Activated CD4-positive, alpha-beta T cell treated with anti-CD3 and anti-CD28 coated beads for 1 hour (primary cell): ENCODE results near the gene SLCO4A1.
"Not testable (repeated sequence)": the region's sequence is repeated elsewhere in the genome, so short reads cannot be mapped to it uniquely, and the experiment has no call there.

Experiments used
- DNase-seq: peaks from one replicate; pipeline ENCODE4 v3.0.0-alpha.2; 2020

SLCO4A1 gene

DNA sequence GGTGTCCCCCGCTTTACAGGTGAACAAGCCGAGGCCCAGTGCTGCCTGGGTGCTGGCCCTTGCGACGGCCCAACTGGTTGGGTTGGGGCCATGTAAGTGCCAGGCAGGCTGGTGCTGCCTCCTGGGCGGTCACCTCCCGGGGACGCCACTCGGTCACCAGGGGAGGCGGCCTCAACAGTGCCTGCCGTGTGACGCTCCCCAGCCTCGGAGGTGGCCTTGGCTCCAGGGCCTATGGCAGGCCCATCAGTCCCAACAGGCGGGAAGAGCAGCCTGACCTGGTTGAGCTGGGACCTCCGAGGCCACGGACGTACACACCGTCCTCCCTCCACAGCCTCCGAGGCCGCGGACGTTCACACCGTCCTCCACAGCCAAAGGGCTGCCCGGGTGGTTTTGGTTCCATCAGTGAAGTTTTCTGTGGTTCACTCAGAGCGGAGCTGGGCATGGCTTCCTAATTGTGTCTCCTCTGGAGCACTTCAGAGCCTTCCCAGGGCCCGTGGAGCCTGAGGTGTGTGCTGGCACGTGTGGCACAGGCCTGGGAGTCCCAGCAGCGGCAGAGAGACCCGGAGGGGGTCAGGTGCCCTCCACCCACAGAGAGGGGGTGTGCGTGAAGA lies 19.3 kb upstream of the SLCO4A1 start:
- DNase-seq, result no peak

- peak; percentile 67 for DNase-seq
Measured at GRCh38 chr20:62623488-62624324, 18.6 kb upstream of the SLCO4A1 start.

GRCh38 chr20:62624325-62624690 lies 18.0 kb upstream of the SLCO4A1 start:
- no peak for DNase-seq

DNA sequence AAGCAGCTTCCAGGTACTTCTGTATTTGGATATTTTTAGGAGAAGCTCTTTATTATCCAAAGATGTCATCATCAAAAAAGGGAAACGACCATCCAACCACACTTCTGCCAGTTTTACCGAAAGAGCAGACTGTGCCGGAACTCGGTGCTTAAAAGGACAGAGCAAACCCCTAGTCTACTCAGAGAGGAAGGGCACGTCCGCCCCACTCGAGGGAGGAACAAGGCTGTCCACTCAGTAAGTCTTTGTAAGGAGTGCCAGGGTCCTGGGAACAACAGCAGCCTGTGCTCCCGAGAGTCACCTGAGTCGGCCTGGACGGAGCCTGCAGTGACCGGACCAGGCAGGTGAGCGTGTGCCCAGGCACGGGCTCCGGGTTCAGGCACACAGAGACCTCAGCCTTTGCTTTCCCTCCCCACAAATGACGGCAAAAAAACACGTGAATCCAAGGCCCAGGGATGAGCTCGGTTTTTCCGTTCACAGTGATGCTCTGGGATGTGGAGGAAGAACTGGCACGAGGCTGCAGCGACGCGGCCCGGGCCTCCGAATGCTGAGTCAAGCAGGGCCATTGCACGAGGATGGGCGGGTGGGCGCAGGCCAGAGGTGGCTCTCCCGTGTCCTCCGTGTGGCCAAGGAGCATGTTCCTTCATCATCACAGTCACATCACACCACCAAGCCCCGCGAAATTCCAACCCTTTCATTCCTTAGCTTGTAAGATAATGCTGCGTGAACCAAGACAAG lies 17.4 kb upstream of the SLCO4A1 start:
- no peak for DNase-seq

DNA sequence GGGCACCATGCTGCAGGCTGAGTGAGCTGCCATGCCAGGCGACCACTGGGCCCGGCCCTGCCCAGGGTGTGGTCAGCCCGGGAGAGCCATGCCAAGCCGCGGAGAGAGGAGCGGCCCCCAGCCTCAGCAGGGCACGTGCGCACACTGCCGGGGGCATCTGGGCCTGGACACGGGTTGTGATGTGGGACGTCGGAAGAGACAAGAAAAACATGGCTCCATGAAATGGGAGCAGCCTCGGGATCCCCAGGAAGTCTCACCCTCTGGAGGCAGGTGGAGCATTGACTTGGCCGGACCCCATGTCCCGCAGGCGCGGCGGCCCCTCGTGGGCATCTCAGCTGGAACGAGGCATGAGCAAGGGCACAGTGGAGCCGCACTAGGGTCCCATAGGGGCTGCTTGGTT lies 16.8 kb upstream of the SLCO4A1 start:
- no peak for DNase-seq

DNA sequence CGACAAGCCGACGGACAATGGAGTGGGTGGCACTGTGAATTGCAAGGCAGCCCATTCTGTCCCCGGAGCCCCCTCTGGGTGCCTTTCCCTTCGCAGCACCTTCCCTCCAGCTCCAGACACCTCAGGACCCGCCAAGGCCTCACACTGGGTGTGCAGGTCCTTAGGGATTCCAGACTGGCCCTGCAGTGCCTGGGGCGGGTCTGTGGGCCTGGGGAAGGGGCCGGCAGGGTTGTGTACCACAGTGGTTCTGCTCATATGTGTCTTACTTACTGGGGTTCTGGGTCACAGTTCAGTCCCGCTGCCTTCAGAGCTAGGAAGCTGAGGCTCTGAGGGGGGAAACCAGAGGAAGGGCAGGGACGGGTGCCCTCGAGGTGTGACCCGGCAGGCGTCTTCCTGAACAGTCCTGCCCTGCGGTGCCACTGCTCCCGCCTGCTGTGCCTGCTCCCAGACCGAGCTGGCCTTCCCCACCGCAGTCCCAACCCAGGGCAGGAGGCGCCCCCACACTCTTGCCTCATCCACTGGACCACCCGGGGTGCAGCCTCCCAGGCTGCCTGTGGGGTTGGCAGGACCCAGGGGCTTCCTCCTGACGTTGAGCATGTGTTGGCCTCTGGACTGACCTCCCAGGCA lies 16.3 kb upstream of the SLCO4A1 start:
- no peak for DNase-seq

DNA sequence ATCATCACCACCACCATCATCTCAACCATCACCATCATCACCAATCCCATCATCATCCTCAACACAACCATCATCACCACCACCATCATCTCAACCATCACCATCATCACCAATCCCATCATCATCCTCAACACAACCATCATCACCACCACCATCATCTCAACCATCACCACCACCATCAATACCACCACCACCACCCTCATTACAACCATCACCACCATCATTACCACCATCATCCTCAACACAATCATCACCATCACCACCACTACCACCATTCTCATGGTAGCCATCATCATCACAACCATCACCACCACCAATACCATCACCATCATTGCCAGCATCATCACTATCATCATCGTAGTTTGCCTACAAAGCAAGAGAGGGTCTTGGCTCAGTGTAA lies 14.9 kb upstream of the SLCO4A1 start:
- DNase-seq, result not testable (repeated sequence)

- no peak for DNase-seq
Measured at GRCh38 chr20:62627901-62628612, 14.2 kb upstream of the SLCO4A1 start.

- DNase-seq, result no peak
Measured at GRCh38 chr20:62628691-62629090, 13.6 kb upstream of the SLCO4A1 start.

GRCh38 chr20:62629864-62630470 lies 12.3 kb upstream of the SLCO4A1 start:
- DNase-seq, result no peak

DNA sequence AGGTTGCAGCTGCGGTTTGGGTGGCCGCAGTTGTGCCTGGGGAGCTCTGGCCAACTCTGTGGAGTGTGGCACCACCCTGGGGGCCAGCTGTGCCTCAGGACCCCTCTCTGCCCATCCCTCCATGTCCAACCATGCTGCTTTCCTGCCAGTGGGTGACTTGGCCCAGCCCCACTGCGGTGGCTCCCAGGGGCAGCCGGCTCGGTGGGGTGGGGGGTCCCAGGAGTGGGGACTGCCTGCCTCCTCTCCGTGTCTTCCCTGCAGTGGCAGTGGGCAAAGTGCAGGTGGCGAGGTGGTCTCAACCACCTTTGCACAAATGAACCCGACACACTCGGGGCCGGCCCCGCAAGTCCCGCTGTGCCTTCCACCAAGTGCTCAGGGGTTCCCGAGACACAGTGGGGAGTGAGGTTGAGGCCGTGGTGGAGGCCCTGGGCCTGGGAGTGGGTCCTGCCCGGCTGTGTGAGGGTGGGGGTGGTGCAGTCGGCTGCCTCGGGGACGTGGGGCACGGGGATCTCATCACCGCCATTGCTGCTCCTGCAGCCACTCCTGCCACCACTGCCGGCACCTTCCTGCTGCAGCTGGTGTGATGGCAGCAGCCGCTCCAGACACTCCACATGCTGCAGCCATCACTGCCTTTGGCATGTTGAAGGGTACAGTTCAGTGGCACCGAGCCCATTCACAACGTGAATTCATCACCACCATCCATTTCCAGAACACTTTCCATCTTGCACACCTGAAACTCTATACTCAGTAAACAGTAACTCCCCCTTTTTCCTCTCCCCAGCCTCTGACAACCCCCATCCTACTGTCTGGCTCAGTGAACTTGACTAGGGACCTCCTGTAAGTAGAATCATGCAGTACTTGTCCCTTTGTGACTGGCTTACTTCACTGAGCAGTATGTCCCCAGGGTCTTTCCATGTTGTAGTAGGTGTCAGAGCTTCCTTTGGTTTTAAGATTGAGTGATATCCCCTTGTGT lies 10.7 kb upstream of the SLCO4A1 start:
- DNase-seq, result no peak

- DNase-seq, result no peak
Measured at GRCh38 chr20:62632575-62633090, 9.7 kb upstream of the SLCO4A1 start.

- DNase-seq, result no peak
Measured at GRCh38 chr20:62633598-62634329, 8.5 kb upstream of the SLCO4A1 start.

DNA sequence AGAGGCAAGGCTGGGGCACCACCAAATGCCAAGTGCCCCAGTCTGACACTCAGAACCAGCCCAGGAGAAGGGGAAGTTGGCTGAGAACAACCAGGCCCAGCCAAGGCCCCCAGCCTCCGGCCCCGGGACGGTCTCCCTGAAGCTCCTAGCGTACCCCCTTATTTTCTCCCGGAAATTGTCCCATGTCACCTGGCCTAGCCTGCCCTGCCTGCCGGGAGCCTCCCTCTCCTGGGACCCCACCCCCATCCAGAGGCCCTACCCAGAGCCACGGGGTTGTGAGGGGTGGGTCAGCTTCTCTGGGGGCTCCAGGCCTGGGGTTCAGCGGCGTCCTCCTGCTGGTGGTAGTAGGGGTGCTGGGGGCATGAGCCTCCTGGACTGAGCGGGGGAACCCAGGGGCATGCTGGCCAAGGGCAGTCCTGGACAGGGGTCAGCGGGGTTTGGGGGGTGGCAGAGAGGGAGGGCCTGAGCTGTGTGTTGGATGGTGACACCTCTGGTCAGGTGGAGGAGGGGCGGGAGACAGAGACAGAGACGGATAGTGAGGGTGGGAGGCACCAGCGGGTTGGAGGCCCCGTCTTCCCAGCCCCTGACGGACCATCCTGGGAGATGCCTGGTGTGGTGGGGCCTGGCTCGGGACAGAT lies 7.9 kb upstream of the SLCO4A1 start:
- no peak for DNase-seq

- DNase-seq, result no peak
Measured at GRCh38 chr20:62635232-62635631, 7.1 kb upstream of the SLCO4A1 start.

DNA sequence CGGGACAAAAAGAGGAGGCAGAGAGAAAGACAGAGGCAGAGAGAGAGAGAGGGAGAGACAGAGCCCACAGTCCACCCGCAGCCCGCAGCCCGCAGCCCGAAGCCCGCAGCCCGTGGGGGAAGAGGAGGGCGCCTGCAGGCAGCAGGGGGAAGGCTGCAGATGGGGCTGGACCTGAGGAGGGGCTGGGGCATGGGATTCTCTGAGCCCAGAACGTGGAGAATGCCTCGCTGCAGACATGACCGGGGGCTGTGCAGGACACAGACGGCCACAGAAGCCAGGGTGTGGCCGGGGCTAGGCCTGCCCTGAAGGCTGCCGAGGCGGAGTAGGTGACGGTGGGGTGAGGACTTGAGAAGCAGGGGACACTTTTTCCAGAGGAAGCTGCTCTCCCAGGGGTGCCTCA lies 6.5 kb upstream of the SLCO4A1 start:
- DNase-seq, result no peak

- DNase-seq, result no peak
Measured at GRCh38 chr20:62636446-62636845, 5.9 kb upstream of the SLCO4A1 start.

DNA sequence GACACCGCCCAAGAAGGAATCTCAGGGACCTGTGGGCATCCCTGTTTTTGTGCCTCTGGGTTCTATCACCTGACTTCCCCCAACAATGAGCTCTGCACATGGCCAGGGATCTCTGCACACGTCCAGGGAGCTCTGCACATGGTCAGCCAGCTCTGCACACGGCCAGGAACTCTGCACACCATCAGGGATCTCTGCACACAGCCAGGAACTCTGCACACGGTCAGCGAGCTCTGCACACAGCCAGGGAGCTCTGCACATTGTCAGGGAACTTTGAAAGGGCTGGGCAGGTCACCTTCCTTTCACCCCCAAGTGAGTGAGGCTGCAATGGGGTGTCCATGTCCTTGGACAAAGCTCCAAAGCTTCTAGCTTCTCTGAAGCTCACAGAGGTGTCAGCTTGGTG lies 5.2 kb upstream of the SLCO4A1 start:
- DNase-seq, result no peak

DNA sequence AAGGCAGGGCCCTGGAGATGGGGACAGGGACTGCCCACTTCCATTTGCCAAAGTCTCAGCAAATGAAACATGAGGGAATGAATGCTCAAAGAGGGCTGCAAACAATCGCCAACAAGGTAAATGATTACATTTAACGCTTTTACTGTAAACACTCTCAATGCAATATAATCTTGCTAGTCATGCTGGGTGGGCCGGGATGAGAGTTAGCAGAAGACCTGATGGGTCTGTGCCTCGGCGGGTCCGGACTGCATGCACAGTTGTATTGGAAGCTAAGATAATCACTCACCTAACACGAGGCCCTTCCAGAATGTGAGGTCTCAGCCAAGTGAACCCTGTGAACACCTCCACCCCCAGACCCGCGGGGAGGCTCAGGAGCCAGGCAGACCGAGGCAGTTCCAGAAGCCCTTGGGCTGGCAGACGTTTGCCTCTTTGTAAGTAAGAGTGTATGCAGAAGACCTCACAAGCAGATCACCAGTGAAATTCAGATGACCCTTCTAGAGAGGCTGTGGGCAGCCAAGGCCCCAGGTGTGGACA lies 4.7 kb upstream of the SLCO4A1 start:
- no peak for DNase-seq
